H7 (cell line): ENCODE results near the gene TFEB. TPM values are rescaled to one million over a fixed set of nuclear protein-coding genes. Genes with fewer than 3 reads are reported as not detected.

Source experiments
- DNase-seq: peaks from one replicate; pipeline ENCODE4 v3.0.0; 2012
- H3K27me3 ChIP-seq: 2 replicates; pipeline ENCODE4 v1.6.0; 2011; ENCODE audit warnings: mild to moderate bottlenecking, low read length; ENCODE audit not compliant: control insufficient read depth, insufficient read depth
- H3K36me3 ChIP-seq: replicated peaks from 2 replicates; pipeline ENCODE4 v1.5.1; 2011; ENCODE audit warnings: low read length; ENCODE audit not compliant: control insufficient read depth, insufficient read depth
- H3K4me3 ChIP-seq: 2 replicates; pipeline ENCODE4 v1.5.1; 2011; ENCODE audit warnings: low read depth, mild to moderate bottlenecking, control low read depth, low read length, moderate library complexity; ENCODE audit not compliant: insufficient read depth
- total RNA-seq: library from RNA; depleted of rRNA; stranded (reverse); fragments of >200 nt; shearing (Covaris generic); gene quantifications from 2 replicates; pipeline ENCODE4 v1.2.3, GENCODE V29; 2014

Gene TFEB
- total RNA-seq, 1 experiment from 2014 or later = 1.4 TPM

DNA sequence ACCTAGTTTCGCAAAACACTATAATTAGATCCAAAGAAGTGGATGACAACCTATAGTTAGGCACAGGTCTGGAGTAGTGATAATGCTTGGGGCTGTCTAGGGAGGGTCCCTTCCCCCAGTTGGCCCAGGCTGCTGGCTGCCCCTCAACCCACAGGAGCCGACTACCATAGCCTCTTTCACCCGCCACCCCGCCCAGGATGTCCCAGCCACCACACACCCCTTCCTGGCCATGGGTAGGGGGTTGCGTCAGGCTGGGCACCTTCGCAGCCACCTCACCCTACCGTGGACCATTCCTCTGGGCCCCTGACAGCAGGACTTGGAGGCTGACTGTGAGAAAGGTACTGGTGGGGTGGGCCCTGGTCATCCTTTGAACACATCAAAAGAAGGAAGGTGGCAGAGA lies 8.5 kb downstream of the TFEB start:
- H3K27me3 ChIP-seq = peaks cover 2% of the 10 kb centered on the region
- DNase-seq = no peak
- H3K4me3 ChIP-seq = no peak overlapping the region
- no peaks in the 10 kb centered on the region for H3K36me3 ChIP-seq

DNA sequence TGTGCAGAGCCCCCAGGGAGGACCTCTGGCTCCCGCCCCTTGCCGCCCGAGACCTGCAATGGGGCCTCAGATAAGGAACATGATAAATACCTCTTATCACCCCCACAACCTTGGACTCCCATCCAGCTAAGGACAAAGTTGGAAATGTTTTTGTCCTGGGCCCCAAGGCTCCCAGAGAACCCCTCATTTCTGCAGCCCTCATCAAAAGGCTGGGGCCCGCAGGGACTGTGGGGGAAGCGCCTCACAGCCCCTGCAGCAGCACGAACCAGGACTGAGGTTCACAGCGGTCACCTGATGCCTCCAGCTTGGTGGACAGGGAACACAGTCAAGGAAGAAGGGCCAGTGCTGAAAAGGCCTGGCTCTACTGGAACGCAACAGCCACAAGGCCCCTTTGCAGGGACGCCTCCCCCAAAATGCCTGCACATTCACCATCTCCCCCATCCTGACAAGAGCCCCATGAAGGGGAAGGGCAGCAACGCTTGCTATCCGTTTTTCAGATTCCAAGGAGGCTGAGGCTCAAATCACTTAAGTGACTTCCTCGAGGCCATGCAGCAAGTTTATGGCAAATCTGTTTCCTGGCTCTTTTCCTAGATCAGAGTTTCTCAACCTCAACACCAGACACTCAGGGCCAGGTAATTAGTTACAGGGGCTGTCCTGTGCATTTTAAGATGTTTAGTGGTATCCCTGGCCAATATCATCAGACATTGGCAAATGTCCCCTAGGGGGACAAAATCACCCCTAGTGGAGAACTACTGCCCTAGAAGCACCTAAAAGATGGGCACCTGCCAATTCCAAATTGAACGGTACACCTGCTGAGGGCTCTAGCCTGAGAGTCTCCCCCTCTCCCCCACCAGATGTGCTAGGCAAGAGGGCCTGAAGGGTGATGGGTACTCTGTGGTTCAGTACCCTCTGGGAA lies 10.6 kb downstream of the TFEB start:
- no peaks in the 10 kb centered on the region; the same call in 1 of the 2 replicates for H3K27me3 ChIP-seq
- DNase-seq = no peak
- no peaks in the 10 kb centered on the region for H3K36me3 ChIP-seq
- no peak overlapping the region for H3K4me3 ChIP-seq

DNA sequence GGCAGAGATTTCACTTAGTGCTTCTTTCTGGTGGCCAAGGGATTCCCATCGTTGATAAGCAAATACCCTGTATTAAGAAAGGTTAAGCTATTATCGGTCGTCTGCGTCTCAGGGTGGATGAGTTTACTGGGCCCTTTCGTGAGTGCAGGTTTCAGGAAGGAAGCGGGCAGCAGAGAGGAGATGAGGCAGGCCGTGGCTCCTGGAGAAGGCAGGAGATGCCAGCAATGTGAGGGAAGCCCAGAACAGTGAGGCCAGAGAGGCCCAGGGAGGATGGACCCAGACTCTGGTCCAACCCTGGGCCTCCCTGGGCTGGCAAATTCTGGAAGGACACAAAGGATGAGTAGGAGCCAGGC lies 11.2 kb downstream of the TFEB start:
- no peak for DNase-seq
- no peaks in the 10 kb centered on the region; the same call in 1 of the 2 replicates for H3K27me3 ChIP-seq

DNA sequence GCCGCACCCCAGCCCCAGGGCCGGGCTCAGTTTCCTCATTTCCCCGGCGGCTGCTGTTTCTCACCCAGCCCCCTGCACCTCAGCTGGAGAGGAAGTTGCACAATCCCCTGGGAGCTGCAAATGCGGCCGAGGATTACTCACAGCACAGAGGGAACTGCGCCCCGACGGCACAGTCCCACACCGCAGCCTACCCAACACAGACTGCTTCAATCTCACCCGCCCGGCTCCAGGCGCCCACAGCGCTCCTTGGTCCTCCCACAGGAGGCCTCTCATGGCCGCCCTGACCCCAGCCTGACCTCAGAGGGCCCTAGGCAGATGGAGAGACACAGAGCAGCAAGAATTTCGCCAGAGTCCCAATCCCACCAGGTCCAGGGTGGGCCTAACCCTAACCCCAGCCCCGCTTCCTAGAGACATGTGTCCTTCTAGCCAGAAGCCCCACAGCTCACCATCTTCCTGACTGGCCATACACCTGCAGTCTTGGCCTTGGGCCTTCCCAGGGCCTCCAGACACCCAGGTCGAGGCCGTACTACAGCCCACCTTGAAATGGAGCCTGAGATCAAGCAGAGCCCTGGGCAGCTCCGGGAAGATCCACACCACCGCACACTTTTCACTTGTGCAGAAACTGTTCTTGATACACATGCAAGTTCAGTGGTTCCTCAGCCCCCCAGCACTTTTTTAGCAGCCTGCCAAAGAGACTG lies 11.7 kb downstream of the TFEB start:
- DNase-seq = peak; percentile 91
- Histone ChIP-seq H3K4me3 (no peak overlapping the region), H3K27me3 (no peaks in the 10 kb centered on the region; the same call in 1 of the 2 replicates), H3K36me3 (no peaks in the 10 kb centered on the region)

More for the DNA sequence above, 11.2 kb downstream of the TFEB start:
- Histone ChIP-seq H3K4me3 (no peak overlapping the region), H3K36me3 (no peaks in the 10 kb centered on the region)

DNA sequence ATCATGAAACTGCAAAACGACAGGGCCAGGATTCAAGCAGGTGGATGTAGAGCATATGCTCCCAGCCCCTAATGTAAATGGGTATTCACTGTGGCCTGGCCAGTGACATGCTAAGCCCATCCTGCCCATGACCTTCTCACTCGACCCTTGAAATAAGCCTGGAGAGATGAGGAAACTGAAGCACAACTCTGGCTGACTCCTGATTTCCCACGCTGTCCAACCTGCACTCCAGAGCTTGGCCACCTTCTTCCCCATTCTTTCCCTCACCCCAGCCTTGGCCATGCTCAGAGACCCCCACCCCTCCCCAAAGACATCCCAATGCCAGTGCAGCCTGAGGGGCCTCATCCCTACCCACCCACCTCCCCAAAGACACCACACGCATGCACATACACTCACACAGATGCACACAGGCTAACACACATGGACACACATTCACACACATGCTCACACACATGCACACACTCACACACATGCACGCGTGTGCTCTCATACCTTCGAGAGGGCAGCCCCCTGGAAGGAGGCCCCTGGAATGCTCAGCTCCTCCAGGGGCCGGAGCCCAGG lies 12.4 kb downstream of the TFEB start:
- no peak overlapping the region for H3K4me3 ChIP-seq
- no peaks in the 10 kb centered on the region for H3K36me3 ChIP-seq
- no peak for DNase-seq
- no peaks in the 10 kb centered on the region; the same call in 1 of the 2 replicates for H3K27me3 ChIP-seq

DNA sequence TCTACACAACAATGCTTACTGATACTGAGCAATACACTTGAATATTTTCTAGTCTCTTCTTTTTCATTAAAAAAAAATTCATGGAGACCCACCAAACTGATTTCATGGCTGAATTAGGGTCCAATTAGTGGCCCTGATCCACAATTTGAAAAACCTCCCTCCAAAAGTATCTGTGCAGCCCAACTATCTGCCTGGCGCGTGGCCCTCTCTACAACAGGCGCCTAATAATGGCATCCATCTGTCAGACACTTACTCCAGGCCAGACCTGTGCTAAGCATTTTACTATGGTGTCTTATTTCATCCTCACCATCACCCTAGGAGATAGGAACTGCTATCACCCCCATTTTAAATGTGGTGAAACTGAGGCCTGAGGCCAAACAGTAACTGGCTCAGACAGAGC lies 14.0 kb downstream of the TFEB start:
- no peaks in the 10 kb centered on the region for H3K36me3 ChIP-seq
- no peak for DNase-seq
- no peak overlapping the region for H3K4me3 ChIP-seq

DNA sequence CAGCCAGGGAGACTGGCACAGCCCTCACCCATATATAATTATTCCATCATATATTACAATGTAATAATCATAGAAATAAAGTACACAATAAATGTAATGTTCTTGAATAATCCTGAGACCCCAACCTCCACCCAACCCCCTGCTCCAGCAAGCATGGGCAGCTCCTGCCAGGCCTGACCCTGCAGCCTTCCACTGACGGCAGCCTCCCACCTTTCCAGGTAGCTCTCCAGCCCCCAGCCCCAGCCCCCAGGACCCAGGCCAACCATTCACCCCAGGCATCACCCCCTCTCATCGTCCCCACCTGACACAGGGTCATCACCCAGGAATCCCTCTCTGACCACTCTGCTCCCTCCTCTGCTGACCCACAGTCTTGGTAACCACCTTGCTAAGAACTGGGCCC lies 14.6 kb downstream of the TFEB start:
- H3K27me3 ChIP-seq = no peaks in the 10 kb centered on the region; the same call in 1 of the 2 replicates
- H3K4me3 ChIP-seq = no peak overlapping the region
- H3K36me3 ChIP-seq = no peaks in the 10 kb centered on the region
- DNase-seq = no peak

More for the DNA sequence above, 14.0 kb downstream of the TFEB start:
- H3K27me3 ChIP-seq = no peaks in the 10 kb centered on the region; the same call in 1 of the 2 replicates

DNA sequence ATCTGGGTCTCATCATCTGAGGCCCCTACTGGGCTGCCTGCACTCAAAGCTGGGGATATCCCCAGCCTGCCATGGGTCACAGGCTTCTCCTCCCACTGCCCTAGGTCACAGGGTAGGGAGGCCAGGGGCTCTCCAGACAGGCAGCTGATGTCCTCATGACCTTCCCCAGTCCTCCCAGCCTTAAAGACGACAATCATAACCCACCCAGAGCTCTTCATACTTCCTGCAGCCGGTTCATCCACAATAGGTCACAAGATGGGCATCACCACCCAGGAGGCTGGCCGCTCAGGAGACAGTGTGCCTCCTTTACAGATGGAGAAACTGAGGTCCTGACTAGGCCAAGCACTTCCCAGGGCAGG lies 15.2 kb downstream of the TFEB start:
- Histone ChIP-seq H3K36me3 (no peaks in the 10 kb centered on the region), H3K4me3 (no peak overlapping the region), H3K27me3 (no peaks in the 10 kb centered on the region; the same call in 1 of the 2 replicates)
- DNase-seq = no peak

DNA sequence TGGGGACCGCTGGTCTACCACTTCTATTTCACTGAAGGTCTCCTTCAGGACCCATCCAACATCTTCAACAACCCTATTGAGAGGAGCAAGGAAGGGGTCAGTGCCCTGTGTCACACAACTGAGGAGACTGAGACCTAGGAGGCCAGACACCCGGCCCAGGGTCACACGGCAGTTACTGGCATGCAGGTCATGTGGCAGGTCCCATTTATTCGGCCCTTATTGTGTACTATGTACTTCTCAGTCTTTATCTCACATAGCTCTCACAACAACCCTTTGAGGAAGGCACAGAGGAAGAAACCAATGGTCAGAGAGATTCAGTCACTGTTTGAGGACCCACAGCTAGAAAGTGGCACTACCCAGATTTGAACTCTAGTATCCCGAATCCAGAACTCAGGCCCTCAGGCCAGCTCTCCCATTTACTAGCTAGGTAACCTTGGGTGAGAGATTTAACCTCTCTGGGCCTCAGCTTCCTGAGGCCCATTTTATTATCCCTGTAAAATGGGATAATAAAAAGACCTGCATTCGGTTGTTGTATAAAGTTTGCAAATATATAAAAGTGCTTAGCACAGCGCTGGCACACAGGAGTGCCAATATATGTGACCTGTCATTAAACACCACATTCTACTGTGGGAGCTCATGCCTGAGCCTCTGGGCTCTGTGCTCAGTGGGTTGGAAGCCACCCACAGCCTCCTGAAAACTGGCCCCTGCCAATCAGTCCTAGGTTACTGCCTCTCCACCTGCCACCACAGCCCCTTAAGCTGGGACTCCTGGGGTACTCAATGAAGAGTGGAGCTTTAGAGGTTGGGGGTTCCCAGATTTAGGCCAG lies 15.8 kb downstream of the TFEB start:
- DNase-seq = no peak
- Histone ChIP-seq H3K36me3 (no peaks in the 10 kb centered on the region), H3K27me3 (no peaks in the 10 kb centered on the region; the same call in 1 of the 2 replicates), H3K4me3 (no peak overlapping the region)

DNA sequence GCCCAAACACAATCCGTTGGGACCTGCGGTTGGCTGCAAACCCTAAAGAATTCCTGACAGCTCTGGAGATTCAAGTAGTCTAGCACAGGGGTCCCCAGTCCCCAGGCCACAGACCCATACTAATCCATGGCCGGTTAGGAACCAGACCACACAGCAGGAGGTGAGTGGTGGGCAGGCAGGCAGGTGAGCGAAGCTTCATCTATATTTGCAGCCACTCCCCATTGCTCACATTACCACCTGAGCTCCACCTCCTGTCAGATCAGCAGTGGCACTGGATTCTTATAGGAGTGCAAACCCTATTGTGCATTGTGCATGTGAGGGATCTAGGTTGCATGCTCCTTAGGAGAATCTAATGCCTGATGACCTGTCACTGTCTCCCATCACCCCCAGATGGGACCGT lies 16.6 kb downstream of the TFEB start:
- Histone ChIP-seq H3K4me3 (no peak overlapping the region), H3K27me3 (no peaks in the 10 kb centered on the region; the same call in 1 of the 2 replicates), H3K36me3 (no peaks in the 10 kb centered on the region)
- no peak for DNase-seq

DNA sequence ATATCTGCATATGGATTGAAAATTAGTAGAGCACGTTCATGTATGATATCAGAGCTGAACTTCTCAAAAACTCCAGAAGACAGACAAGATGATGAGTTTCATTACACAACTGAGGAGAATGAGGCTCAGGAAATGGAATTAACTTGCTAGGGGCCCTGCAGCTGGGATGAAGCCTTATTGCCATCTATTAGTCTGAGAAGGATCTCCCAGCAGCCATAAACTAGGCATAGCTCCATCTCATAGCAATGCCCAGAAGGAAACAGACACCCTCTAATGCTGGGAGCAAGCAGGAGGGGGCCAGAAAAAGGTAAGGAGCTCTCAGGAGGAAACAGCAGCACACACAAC lies 18.0 kb downstream of the TFEB start:
- Histone ChIP-seq H3K27me3 (no peaks in the 10 kb centered on the region), H3K36me3 (no peaks in the 10 kb centered on the region), H3K4me3 (no peak overlapping the region)
- no peak for DNase-seq

DNA sequence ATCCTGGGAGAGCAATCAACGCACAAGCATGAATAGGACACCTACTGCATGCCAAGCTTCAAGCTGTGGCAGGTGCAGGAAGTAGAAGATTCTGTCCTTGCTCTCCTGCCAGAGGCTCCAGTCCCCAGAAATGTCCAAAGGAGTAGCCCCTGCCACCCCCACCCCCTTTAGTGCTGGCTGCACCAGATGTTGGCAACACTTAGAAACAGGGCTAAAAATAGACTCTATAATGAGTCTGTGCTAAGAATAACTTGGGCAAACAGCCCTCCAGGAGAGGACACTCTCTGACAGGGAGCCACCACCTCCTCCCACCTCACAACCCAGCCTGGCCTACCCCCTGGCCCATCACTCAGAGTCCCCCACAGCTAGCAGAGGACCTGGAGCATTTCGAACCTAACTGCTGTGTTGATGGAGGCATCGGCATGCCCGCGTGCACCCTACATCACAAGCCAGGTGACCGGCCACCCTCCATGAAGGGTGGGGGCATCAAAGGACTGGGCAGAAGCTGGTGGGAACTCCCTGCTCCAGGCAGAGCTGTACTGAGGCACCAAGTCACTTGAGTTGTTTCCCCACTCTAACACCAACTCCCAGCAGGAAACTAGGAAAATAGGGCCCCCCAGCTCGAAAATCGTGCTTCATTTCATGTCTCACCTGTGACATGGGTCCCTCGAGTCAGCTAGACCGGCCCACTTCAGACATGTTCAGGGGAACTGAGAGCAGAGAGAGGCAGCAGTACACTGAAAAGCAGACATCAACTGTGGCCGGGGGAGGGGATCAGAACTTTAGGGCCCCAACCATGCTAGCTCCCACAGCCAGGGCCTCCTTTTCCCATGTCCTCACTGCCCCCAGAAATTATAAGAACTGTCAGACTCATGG lies 18.7 kb downstream of the TFEB start:
- Histone ChIP-seq H3K36me3 (no peaks in the 10 kb centered on the region), H3K27me3 (no peaks in the 10 kb centered on the region), H3K4me3 (no peak overlapping the region)
- DNase-seq = no peak

DNA sequence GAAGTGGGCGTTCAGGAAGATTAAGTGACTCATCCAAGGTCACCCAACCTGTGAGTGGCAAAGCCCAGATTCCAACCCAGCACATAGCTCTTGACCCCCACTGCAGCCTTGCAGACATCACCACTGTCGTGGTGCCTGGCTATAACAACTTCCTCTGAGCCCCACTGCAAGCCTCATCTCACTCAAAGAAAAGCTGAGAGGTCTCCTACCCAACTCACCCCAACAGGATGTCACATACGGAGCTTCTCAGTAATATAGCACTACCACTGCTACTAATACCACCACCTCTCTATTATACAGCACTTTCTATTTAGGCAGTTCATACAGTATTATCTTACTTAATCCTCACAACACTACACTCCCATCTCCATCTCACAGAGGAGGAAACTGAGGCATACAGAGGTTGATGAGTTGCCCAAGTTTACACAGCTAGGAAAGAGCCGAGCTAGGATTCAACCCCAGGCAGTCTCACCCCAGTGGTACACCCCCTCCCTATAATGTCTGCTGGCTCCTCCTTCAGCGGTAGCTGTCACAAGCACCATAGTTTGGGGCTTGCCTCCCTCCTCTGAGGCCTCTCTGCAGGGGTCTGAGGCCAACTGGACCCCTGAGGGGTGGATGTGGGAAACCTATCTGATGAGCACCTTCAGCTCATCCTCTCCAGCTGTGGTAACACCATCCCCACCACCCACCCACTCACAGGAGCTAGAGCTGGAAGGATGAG lies 19.5 kb downstream of the TFEB start:
- no peak overlapping the region for H3K4me3 ChIP-seq
- no peak for DNase-seq
- no peaks in the 10 kb centered on the region for H3K36me3 ChIP-seq
- H3K27me3 ChIP-seq = no peaks in the 10 kb centered on the region
